ENCODE results near the gene ZNF614.
"Not testable (repeated sequence)": the region's sequence is repeated elsewhere in the genome, so short reads cannot be mapped to it uniquely, and the experiment has no call there.

Gene ZNF614

DNA sequence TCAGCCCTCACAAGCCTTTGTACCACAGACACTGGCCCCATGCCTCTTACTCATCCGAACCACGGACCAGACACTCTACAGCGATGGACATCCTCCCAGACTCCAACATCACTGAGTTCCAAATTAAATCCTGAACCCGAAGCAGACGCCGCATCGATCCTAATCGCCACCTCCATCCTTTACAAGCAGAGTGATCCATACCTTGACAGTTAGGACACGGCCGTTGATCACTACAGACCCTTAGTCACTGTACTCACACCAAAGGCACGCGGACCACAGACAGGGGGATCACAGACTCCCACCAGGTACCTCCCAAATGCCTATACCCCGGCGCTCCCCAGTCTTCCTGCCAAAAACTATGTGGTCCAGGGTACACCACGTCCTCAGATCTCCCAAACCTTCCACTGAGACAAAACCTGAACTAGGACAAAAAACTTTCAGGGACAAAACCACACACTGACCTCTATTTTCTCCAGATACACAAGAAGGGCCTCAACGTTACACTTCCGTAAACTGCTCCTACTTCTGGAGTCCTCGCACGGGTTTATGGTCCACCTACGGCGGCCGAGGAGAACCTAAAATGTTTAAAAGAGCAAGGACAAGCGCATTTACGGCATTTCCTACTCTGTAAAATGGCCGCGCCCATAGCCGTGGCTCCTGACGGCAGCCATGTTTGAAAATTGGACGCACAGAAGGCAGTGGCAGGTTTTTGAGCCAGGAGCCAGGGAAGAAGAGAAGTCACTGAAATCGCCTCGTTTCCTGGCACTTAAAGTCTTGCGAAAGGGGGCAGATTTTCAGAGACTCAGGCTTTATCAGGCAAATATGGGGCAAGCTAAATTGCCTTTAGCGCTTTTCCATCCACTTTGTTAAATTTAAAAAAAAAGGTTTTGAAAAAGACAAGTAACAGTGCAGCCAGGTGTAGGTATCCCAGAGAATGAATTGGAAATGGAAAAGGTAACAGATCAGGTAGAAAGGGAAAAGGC, 41.6 kb downstream of the ZNF614 start, which contains the start of gene ZNF350:
Gene ZNF350 (minus strand): TSS at position 532 of the 983 bp plus-strand sequence. CDS start 12,480 bp downstream, outside the sequence.
- DNase-seq: peak; percentile 96

DNA sequence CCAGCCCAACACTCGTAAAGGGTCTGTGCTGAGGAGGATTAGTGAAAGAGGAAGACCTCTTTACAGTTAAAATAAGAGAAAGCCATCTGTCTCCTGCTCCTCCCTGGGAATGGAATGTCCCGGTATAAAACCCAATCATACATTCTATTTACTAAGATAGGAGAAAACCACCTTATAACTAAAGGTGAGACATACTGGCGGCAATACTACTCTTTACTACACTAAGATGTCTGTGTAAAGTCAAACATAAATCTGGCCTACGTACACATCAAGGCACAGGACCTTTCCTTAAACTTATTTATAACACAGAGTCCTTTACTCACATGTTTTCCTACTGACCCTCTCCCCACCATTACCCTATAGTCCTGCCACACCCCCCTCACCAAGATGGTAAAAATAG, 44.8 kb downstream of the ZNF614 start:
- DNase-seq: no peak

DNA sequence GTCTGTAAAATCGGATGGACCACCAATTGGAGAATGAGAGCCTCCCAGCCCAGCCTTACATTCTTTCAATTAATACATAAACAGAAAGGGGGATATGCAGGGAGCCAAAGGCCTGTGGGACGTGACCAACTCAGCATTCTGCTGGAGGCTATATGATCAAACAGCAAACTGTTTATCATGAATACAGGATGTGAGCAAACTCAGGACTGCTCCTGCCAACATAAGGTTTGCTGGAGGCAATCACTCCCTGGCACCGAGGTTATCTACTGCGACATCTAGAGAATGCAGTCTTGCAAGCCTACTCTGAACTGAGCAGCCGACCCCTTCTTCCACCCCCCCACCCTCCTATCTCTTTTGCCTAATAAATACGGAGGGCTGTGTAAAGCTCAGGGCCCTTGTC, 47.3 kb downstream of the ZNF614 start:
- DNase-seq: not testable (repeated sequence)

DNA sequence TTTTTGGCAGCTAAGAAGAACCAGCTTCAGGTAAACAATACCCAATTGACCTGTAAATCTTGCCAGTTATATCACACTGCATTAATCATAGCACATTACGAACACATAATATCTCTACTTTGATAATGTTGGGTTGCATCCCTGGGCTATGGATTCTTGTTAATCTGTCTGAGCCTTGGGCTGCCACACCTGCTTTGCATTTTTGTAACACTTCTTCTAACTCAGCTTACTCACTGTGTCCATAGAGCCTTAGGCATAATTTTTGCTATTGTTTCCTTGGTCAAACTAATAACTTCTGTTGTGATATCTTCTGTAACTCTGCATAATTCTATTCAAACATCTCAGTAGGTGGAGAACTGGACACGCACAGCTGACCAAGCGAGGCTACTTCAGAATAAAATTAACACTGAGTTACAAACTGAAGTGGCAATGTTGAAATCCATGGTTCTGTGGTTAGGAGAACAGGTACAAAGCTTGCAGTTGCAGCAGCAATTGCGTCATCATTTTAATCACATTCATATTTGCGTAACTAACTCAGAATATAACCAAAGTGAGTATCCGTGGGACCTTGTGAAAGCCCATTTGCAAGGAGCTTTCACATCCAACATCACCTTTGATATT, 48.0 kb downstream of the ZNF614 start:
- DNase-seq: no peak

DNA sequence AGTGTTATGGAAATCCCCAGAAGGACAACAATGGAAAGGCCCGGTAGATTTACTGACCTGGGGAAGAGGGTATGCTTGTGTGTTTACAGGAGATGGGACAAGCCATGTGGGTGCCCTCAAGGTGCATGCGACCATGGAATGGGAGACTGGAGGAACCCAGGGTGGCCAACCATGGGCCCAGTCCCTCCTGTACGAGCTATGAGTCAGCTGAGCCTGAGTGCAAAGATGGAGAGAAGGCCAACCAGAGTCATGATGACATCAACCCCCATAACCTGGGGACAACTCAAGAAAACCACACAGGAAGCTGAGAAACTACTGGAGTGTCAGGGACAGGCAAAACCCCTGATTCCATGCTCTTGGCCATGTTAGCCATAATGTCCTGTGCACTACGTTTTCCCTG, 49.3 kb downstream of the ZNF614 start:
- no peak for DNase-seq

DNA sequence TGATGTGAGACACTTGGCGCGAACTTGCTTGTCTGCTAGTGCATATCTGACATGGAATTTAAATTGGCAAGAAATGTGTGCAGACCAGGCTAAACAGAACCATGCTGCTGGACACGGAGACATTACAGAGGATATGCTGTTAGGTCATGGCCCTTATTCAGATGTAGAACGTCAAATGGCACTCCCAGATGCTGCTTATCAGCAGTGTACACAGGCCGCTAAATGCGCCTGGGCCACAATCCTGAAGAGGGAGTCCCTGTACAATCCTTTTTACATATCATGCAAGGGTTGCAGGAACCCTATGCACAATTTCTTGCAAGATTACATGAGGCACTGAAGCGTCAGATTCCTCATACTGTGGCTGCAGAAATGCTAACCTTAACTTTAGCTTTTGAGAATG, 50.8 kb downstream of the ZNF614 start:
- no peak for DNase-seq

DNA sequence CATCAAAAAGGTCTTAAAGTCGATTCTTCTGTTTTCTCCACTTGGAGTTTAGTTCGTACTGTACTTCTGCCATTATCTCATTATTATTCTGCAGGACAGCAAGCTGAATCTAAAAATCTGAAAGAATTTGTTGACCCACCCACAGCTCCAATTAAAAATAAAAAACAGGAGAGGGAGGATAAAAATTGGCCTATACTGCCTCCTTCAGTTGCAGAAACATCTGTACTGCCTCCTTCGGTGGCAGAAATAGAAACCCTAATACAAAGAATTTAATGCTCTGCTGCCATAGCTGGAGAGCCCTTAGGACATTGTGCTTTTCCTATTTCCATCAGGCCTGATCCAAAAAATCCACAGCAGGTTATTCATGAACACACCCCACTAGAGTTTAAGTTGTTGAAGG, 51.3 kb downstream of the ZNF614 start:
- DNase-seq: no peak

DNA sequence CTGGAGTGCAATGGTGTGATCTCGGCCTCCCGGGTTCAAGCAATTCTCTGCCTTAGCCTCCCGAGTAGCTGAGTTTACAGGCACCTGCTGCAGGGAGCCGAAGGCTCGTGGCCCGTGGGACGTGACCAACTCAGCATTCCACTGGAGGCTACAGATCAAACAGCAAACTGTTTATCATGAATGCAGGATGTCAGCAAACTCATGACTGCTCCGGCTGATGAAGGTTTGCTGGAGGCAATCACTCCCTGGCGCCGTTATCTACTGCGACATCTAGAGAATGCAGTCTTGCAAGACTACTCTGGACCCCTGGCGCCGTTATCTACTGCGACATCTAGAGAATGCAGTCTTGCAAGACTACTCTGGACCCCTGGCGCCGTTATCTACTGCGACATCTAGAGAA, 52.4 kb downstream of the ZNF614 start:
- DNase-seq: not testable (repeated sequence)

DNA sequence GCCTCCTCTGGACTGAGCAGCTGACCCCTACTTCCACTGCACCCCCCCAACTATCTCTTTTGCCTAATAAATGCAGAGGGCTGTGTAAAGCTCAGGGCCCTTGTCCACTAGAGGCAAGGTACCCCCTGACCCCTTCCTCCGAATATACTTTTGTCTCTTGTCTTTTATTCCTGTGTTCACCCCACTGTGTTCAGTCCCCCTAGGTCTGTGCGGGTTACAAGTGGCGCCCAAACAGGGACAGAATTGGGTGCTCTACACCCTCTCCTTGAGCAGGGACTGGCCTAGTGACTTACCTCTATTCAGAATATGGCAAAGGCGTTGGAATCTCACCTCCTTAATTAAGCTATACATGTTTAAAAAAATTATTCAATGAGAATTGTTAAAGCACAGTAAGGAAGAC, 56.6 kb downstream of the ZNF614 start:
- DNase-seq: peak; percentile 1

DNA sequence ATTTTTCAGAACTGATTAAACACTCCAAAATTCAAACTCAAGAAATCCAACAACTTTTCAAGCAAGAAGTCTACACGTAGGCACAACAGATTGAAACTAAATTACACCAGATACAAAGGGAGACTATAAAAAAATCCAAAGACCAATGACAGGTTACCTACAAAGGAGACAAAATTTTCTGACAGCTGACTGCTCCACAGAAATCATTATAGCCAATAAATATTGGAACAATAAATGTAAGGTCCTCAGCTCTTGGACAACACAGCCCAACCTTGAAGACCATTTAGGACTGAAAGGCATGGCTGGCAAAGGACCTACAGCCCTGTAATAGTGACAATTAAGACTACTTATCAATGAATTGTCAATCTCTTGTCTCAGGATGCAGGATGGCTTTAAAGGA, 57.5 kb downstream of the ZNF614 start:
- no peak for DNase-seq

DNA sequence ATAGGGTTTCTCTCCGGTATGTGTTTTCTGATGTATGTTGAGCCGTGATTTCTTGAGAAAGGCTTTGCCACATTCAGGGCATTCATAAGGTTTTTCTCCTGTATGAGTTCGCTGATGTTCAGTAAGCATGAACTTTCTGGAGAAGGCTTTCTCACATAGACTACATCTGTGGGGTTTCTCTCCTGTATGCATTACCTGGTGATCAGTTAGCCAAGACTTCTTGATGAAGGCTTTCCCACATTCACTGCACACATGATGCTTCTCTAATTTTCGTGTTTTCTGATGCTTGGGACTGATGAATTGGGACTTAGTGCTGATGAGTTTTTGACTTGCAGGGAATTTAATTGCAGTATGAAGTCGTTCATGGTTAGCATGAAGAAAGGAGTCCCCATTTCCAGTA, 62.6 kb downstream of the ZNF614 start:
- DNase-seq: no peak

All from CD4-positive, alpha-beta T cell treated with Interleukin-4 for 4 hours (primary cell).